A204.1 (cell line): ENCODE measurements around the gene CYP21A2.
"Not testable (repeated sequence)": the region's sequence is repeated elsewhere in the genome, so short reads cannot be mapped to it uniquely, and the experiment has no call there.

ENCODE experiments used
- FAIRE-seq: peaks from 2 replicates; lab custom pipeline; 2012; peaks lifted over from hg19 to GRCh38; lab: Jason Lieb, UNC

The CYP21A2 gene

GRCh38 chr6:32035283-32036013 is 2.8 kb upstream of the CYP21A2 start:
- not testable (repeated sequence) for FAIRE-seq

GRCh38 chr6:32037136-32037535 is 1.1 kb upstream of the CYP21A2 start:
- FAIRE-seq: not testable (repeated sequence)

GRCh38 chr6:32038878-32039277 is 663 bp downstream of the CYP21A2 start:
- FAIRE-seq: not testable (repeated sequence)

GRCh38 chr6:32039321-32040274 is 1.4 kb downstream of the CYP21A2 start:
- not testable (repeated sequence) for FAIRE-seq

GRCh38 chr6:32040299-32041049 is 2.3 kb downstream of the CYP21A2 start:
- not testable (repeated sequence) for FAIRE-seq

DNA sequence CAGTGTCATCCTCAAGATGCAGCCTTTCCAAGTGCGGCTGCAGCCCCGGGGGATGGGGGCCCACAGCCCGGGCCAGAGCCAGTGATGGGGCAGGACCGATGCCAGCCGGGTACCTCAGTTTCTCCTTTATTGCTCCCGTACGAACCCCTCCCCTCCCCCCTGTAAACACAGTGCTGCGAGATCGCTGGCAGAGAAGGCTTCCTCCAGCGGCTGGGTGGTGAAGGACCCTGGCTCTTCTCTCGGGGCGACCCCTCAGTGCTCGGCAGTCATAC is 2.8 kb downstream of the CYP21A2 start:
- FAIRE-seq: not testable (repeated sequence)

- FAIRE-seq: not testable (repeated sequence)
These were observed 3.2 kb downstream of the CYP21A2 start for GRCh38 chr6:32041385-32041784.

DNA sequence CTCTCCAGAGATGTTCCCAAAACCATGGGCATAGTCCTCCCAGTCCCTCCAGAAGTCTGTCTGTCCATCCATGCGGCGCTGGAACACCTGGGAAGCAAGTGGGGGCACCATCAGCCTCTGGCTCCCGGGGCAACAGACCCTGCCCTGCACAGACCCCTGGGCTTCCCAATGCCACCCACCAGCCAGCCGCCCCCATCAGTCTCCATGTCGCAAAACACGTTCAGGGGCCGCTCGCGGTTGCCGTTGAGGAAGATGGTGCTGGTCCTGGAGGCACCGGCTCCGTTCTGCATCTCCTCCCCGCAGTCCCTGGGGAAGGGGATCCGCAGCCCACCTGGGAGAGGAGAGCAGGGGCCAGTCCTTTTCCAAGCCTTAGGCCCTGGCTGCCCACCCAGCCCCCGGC is 4.1 kb downstream of the CYP21A2 start:
- FAIRE-seq: not testable (repeated sequence)

DNA sequence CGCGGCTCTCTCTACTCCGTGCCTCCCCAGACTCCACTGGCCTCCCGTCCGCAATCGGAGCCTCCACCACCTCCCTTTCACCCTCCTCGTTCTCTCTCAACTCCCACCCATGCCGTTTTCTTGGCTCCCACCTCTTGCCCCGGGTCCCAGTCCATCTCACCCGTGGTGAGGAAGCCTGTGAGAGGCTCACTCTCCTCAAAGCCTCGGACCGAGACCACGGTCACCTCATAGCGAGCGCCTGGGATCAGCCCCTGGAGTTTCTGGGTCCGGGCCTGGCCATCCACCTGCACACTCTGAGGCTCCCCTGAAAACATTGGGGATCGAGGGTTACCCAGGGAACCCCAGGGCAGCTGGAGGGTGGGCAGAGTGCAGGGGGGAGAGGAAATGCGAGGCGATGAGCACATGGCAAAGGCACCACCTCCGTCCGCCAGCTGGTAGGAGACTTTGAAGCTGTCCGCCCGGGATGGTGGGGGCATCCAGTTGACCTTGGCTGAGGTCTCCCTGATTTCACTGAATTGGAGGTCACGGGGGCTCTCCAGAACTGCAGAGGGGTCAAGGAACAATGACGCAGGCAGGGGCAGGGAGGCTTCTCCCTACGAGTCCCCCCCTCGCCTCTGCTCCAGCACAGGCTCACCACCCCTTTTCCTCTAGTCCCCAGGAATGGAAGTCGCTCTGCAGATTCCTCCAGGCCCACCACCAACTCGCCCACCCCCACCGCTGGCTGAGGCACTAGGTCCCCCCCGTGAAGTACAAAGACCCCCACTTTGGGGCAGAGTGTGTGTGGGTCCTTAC is 5.6 kb downstream of the CYP21A2 start:
- FAIRE-seq: not testable (repeated sequence)

DNA sequence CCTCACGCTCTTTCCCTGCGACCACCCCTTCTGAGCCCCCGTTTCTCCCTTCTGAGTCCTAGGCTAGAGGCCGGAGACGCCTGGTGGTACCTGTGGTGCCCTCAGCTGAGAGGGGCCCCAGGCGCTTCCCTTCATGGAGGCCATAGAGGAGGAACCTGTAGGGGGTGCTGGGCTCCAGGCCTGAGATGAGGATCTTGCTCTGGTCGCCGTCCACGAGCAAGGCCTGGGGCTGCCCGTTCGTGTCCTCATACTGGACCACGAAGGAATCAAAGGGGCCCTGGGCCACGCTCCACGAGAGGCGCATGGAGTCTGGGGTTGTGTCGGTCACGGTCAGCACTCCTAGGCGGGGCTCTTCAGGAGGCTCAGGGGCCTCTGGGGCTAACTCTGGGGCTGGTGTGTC is 6.7 kb downstream of the CYP21A2 start:
- not testable (repeated sequence) for FAIRE-seq

- FAIRE-seq: no peak
These were observed 7.7 kb downstream of the CYP21A2 start for GRCh38 chr6:32045811-32046449.

DNA sequence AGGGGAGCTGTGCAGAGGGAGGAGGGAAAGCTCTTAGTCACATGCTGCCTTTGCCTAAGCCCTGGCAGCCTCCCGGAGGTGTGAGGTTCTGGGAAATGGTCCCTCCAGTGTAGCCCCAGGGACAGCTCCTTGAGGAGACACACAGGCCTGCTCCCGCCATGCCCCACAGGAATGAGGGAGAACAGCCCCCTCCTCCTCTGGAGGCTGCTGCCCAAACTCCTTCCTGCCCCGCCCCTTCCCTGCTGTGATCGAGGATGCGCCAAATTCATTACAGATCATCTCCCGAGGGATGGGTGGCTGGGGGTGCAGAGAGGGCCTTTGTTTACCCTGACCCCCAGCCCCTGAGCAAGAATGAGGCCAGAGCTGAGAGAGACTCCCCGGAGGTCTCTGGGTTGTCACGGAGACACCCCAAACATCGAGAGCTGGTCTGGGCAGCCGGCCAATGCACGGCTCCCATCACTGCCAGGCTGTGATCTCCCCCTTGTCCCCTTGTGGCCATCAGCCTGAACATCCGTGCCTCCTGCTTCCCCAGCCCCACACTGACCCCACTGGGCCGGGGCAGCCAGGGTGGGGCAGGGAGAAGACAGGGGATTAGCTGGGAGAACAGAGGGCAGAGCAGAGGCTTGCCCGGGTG is 8.4 kb downstream of the CYP21A2 start:
- no peak for FAIRE-seq

DNA sequence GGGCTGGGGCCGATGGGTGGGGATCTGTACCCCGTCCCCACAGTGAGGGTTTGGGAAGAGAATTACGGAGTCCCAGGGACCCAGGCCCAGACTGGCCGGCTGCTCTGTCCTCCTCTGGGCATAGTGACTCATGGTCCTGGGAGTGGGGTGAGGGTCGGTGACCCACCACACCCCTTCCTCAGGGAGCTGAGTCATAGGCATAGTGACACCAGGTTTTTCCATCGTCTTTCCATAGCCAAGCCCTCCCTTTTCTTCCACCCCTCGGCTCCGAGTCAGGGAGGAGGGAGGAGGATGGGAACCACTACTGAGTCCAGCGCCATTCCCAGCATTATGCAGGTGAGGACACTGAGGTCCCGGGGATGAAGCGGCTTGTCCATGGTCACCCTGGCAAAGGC is 8.9 kb downstream of the CYP21A2 start:
- no peak for FAIRE-seq

- no peak for FAIRE-seq
These were observed 9.3 kb downstream of the CYP21A2 start for GRCh38 chr6:32047539-32047854.

DNA sequence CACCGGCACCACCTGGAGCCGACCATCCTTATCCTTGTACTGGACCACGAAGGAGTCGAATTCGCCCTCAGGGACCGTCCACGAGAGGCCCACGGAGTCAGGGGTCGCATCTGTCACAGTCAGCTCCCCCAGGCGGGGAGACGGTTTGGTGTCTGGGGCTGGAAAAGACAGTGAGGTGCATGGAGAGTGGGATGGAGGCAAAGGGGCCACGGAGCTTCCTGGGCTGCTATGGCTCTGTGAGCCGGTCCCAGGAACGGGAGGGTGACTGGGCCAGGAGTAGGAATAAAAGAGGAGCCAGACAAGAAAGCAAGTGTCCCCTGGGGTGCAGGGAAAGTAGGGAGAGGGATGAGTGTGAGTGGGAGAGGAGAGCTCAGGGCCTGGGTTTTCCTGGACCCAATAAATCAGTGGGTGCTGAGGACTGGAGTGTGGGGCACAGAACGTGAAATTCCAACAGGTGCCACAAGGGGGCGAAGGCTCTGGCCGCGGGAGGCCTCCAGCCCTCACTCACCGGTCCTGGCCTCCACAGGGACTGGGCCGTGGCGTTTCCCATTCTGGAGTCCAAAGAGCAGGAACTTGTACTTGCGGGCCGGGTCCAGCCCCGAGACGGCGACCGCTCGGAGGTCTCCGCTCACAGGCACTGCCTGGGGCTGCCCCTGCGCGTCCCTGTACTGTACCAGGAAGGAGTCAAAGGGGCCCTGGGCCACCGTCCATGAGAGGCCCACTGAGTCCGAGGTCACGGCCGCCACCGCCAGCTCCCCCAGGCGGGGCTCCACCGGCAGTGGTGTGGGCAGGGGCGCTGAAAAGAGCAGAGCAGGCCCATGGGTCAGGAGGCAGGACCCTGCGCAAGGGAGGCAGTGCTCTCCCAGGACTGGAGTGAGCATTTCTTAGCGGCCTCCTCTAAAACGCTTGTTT is 9.9 kb downstream of the CYP21A2 start:
- no peak for FAIRE-seq

DNA sequence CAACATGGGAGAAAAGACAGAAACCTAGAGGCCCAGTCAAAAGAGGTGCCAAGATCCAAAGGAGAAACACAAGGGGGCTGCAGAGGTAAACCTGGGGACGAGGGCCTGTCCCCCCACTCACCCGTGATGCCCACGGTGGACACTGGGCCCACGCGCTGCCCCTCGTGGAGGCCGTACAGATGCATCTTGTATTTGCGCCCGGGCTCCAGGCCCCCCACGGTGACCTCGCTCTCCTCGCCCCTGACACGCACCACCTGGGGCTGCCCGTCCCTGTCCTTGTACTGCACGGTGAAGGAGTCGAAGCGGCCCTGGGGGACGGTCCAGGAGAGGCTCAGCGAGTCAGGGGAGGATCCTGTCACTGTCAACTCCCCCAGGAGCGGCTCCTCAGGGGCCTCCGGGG is 10.9 kb downstream of the CYP21A2 start:
- not testable (repeated sequence) for FAIRE-seq

DNA sequence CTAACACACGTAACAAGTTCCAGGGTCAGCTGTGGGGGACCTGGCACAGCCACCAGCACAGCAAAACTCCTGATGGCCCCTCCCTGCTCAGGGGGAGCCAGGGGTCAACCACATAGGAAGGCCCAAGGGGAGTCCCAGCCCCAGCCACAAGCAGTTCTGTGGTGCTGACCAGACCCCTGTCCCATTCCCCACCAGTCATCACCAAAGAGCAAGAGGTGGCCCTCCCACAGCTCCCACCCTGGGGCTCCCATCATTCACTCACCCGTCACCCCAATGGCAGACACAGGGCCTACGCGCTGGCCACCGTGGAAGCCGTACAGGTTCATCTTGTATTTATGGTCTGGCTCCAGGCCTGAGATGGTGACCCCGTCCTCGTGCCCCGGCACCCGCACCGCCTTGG is 11.5 kb downstream of the CYP21A2 start:
- not testable (repeated sequence) for FAIRE-seq

DNA sequence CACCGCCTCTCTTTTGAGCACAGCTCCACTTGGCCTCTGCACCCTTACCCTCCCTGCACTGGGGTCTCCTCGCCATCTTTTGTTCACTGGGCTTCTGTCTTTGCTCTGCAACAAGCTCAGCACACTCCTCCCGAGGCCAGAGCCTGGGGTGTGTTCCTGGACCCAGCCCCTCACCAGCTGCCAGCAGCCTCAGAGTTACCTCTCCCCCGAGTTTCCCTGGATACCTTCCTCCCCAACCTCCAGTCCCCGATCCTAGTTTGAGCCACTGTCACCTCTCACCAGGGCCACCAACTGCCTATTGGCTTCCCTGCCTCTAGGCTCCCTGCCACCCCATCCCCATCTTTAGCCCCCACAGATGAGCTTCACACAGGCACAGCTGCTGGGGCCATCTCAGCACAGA is 12.3 kb downstream of the CYP21A2 start:
- FAIRE-seq: no peak

GRCh38 chr6:32052626-32053025 is 14.4 kb downstream of the CYP21A2 start:
- not testable (repeated sequence) for FAIRE-seq

DNA sequence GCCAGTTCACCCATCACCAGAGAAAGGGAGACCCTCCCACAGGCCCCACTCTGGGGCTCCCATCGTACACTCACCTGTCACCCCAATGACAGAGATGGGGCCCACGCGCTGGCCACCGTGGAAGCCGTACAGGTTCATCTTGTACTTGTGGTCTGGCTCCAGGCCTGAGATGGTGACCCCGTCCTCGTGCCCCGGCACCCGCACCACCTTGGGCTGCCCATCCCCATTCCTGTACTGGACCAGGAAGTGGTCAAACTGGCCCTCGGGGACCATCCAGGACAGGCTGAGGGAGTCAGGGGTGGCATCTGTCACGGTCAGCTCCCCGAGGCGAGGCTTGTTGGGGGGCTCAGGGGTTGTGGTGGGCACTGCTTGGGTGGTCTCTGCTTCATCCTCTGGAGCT is 15.1 kb downstream of the CYP21A2 start:
- not testable (repeated sequence) for FAIRE-seq
